OCI-LY7 (cell line): ENCODE data around the gene PRRC2B.

Experiments used
- CTCF ChIP-seq: fragments of 200-600 bp; sonication (generic); conservative IDR thresholded peaks from 2 replicates; pipeline ENCODE4 v1.5.1; 2014; ENCODE audit warnings: mild to moderate bottlenecking, antibody characterized with exemption, low read length, moderate library complexity, mixed read lengths
- EZH2phosphoT487 ChIP-seq: fragments of 200-600 bp; sonication (generic); IDR thresholded peaks from 2 replicates; pipeline ENCODE4 v1.6.1; 2018; ENCODE audit warnings: low read depth, borderline replicate concordance, mild to moderate bottlenecking, mixed run types, antibody characterized with exemption, low read length, moderate library complexity, mixed read lengths

GRCh38 chr9:131396626-131397025, 2.7 kb downstream of the PRRC2B start:
- TF ChIP-seq CTCF (no peak), EZH2phosphoT487 (no peak)
